Measurements from ENCODE around the gene MAGEF1. TPM values are rescaled to one million over a fixed set of nuclear protein-coding genes. Genes with fewer than 3 reads are reported as not detected.

MAGEF1 gene
- total and polyA plus RNA-seq, 9 of the 15 experiments (the other 6 are each of a cell fraction or from before 2014, with no cell fraction given) = 1.5 to 39.1 (median 19.8) TPM

DNA sequence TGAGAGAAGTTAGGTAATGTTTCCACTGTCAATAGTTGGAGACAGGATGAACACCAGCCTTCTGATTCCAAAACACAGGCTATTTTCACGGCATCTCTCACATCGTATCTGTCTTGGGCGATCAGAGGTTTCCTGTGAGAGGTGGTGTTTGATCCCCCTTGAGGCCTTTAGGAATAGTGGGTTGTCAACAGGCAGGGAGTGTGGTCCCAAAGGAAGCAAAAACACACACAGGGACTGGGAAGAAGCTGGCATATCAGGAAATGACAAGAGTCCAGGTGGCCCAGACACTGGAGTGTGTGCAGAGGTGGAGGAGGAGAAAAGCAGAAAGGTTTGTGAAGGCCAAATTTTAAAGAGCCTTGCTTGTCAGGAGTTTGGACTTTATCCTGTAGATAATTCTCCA is 6.6 kb upstream of the MAGEF1 start:
- FAIRE-seq = no peak
- no TSS peak for BruUV-seq (replicated peaks)
- TF ChIP-seq ZNF766 (CRISPR knock-in tag; conservative IDR thresholded peaks at IDR 0.05) (0 out of 2 replicates have a peak, but pooled peaks have one; percentile 49), ZBTB34 (CRISPR knock-in tag; IDR thresholded peaks at IDR 0.05) (no peak), NBN (IDR thresholded peaks at IDR 0.05; ENCODE audit: low read depth) (no peak), JUND (IDR thresholded peaks at IDR 0.05; ENCODE audit: borderline replicate concordance, low read depth, low read length) (no peak), JUND (tag; IDR thresholded peaks at IDR 0.05; ENCODE audit: borderline replicate concordance, low read depth, low read length) (no peak), ZNF280A (IDR thresholded peaks at IDR 0.05; ENCODE audit: low read depth, partially characterized antibody) (no peak), ZNF316 (IDR thresholded peaks at IDR 0.05) (no peak)
- TF ChIP-seq, protein P1, sequence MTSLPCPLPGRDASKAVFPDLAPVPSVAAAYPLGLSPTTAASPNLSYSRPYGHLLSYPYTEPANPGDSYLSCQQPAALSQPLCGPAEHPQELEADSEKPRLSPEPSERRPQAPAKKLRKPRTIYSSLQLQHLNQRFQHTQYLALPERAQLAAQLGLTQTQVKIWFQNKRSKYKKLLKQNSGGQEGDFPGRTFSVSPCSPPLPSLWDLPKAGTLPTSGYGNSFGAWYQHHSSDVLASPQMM (CRISPR knock-in tag; IDR thresholded peaks at IDR 0.05) = no peak
- H4K20me1 ChIP-seq (replicated peaks; ENCODE audit: control insufficient read depth, insufficient read depth, low read length) = no peaks in the 10 kb centered on the region
- CTCF ChIA-PET (ENCODE audit: low intra/inter-chr PET ratio) = no interaction called here
- WGBS (ENCODE audit: insufficient coverage, low coverage, missing lambda C conversion rate) = 33% methylated on average over 3 of the region's 3 CpGs
- H3K79me2 ChIP-seq (ENCODE audit: control insufficient read depth, insufficient read depth, low read length) = no peaks in the 10 kb centered on the region
- POLR2A ChIA-PET = interaction anchor here (0.5 to 1.9 kb wide), 6 partner anchors 8 to 1812 kb away, joined by 3 to 5 read pairs (median 4); no protein-coding TSS in a partner anchor
- in situ Hi-C loops (cut with MboI) (no loop called here), intact Hi-C loops (cut with micrococcal nuclease) (loop anchor here (10.0 kb wide), 1 partner anchor 334 kb away; the partner anchor contains the start of gene CHRD)
- H3K4me1 ChIP-seq (replicated peaks in 1 of 2; ENCODE audit: control insufficient read depth in 2 of 2, insufficient read depth in 2 of 2, low read length in 2 of 2) = peaks cover 6 to 8% of the 10 kb centered on the region in 2 experiments
- H3K9me3 ChIP-seq (replicated peaks; ENCODE audit: control insufficient read depth, insufficient read depth, low read depth, low read length) = no peaks in the 10 kb centered on the region
- H3K9ac ChIP-seq (ENCODE audit: insufficient read depth in 1 of 2, low read depth in 2 of 2, low read length in 2 of 2) = no peak overlapping the region
- no peak overlapping the region for H3K27ac ChIP-seq (ENCODE audit: extremely low read depth, low read depth, low read length)
- no peak overlapping the region for H3K4me3 ChIP-seq
- no peaks in the 10 kb centered on the region for H3K36me3 ChIP-seq (ENCODE audit: control insufficient read depth, insufficient read depth, low read length)
- H3K9me1 ChIP-seq (ENCODE audit: control insufficient read depth, insufficient read depth, low read length) = no peaks in the 10 kb centered on the region
- no peak for ATAC-seq
- H3K4me2 ChIP-seq (ENCODE audit: insufficient read depth, low read length) = no peak overlapping the region
- DNase-seq (ENCODE audit: extremely low read depth in 1 of 4, low spot score in 3 of 4) = peak in 1 of 4 experiments; percentile 5
- no peaks in the 10 kb centered on the region; a peak in 2 of 5 replicates for H3K27me3 ChIP-seq (ENCODE audit: control insufficient read depth in 2 of 2, insufficient read depth in 2 of 2, low read length in 2 of 2)
- H2AFZ ChIP-seq (ENCODE audit: low read depth, low read length) = no peak overlapping the region
